Cardiac muscle cell (in vitro differentiated cells and primary cell): ENCODE data around the gene KRTAP10-2. TPM values are rescaled to one million over a fixed set of nuclear protein-coding genes. Genes with fewer than 3 reads are reported as not detected.
A peak's percentile ranks its signal among the peaks of the same experiment; 100 is the strongest.
"Not testable (repeated sequence)": the region's sequence is repeated elsewhere in the genome, so short reads cannot be mapped to it uniquely, and the experiment has no call there.

Source experiments
- DNase-seq, 2 donors: peaks; one replicate each; pipeline versions ENCODE4 v3.0.0 to v3.0.0-alpha.2; 2010 to 2017; ENCODE audit warnings: low read depth in 1 of 2, low spot score in 1 of 2
- H3K27ac ChIP-seq: fragments of 200-600 bp; sonication (generic); 2 replicates; pipeline ENCODE4 v1.5.1; 2016
- H3K27me3 ChIP-seq: fragments of 200-600 bp; sonication (generic); 2 replicates; pipeline ENCODE4 v1.6.0; 2016; ENCODE audit warnings: control low read depth
- H3K36me3 ChIP-seq: fragments of 200-600 bp; sonication (generic); 2 replicates; pipeline ENCODE4 v1.5.1; 2016; ENCODE audit warnings: control low read depth
- H3K4me1 ChIP-seq: fragments of 200-600 bp; sonication (generic); 2 replicates; pipeline ENCODE4 v1.8.1; 2017; ENCODE audit warnings: low read depth, mild to moderate bottlenecking, mixed run types
- H3K4me3 ChIP-seq: fragments of 200-600 bp; sonication (generic); 2 replicates; pipeline ENCODE4 v1.5.1; 2016; ENCODE audit warnings: mild to moderate bottlenecking
- H3K9me3 ChIP-seq: fragments of 200-600 bp; sonication (generic); 2 replicates; pipeline ENCODE4 v1.5.1; 2017; ENCODE audit warnings: low read depth, mild to moderate bottlenecking, control low read depth
- CTCF ChIP-seq: IDR thresholded peaks from 2 replicates; pipeline ENCODE4 v1.5.1; 2012; ENCODE audit warnings: low read depth, mild to moderate bottlenecking, low read length
- polyA plus RNA-seq: library from polyadenylated mRNA; unstranded; fragments of >200 nt; fragmentation: Nextera tagmentation; extraction: Ambion mirVana; gene quantifications from 2 replicates; pipeline ENCODE4 v1.2.1, GENCODE V29; 2016
- total RNA-seq: library from RNA; depleted of rRNA; stranded (reverse); fragments of >200 nt; gene quantifications from 2 replicates; pipeline ENCODE4 v1.2.3, GENCODE V29; 2016

KRTAP10-2 gene
- total and polyA plus RNA-seq, 2 experiments from 2014 or later, result 0.55 TPM; not detected in 1

- peaks cover 18% of the 10 kb centered on the region for H3K4me1 ChIP-seq
- no peak for TF ChIP-seq CTCF
- no peak overlapping the region for H3K27ac ChIP-seq
- H3K4me3 ChIP-seq, result no peak overlapping the region
- no peaks in the 10 kb centered on the region for H3K36me3 ChIP-seq
- no peaks in the 10 kb centered on the region for H3K9me3 ChIP-seq
- DNase-seq, result no peak
- H3K27me3 ChIP-seq, result no peaks in the 10 kb centered on the region
These were observed 44.9 kb upstream of the KRTAP10-2 start for GRCh38 chr21:44596068-44596725.

GRCh38 chr21:44595524-44595923, 44.2 kb upstream of the KRTAP10-2 start:
- Histone ChIP-seq H3K4me3 (no peak overlapping the region), H3K27me3 (no peaks in the 10 kb centered on the region), H3K4me1 (peaks cover 18% of the 10 kb centered on the region), H3K9me3 (no peaks in the 10 kb centered on the region), H3K36me3 (no peaks in the 10 kb centered on the region), H3K27ac (no peak overlapping the region)
- no peak for TF ChIP-seq CTCF
- DNase-seq, result no peak

- no peaks in the 10 kb centered on the region for H3K36me3 ChIP-seq
- H3K27me3 ChIP-seq, result no peaks in the 10 kb centered on the region
- no peak for TF ChIP-seq CTCF
- DNase-seq, result no peak
- H3K27ac ChIP-seq, result peak overlapping the region; percentile 64
- H3K9me3 ChIP-seq, result no peaks in the 10 kb centered on the region
- no peak overlapping the region for H3K4me3 ChIP-seq
- peaks cover 18% of the 10 kb centered on the region for H3K4me1 ChIP-seq
These were observed 43.2 kb upstream of the KRTAP10-2 start for GRCh38 chr21:44594406-44594916.

GRCh38 chr21:44593598-44594405, 42.5 kb upstream of the KRTAP10-2 start:
- TF ChIP-seq CTCF, result no peak
- DNase-seq, result peak in 1 of 2 donors; percentile 40
- Histone ChIP-seq H3K36me3 (no peaks in the 10 kb centered on the region), H3K27ac (peak overlapping the region; percentile 64), H3K9me3 (no peaks in the 10 kb centered on the region), H3K27me3 (no peaks in the 10 kb centered on the region), H3K4me3 (no peak overlapping the region), H3K4me1 (peaks cover 18% of the 10 kb centered on the region)

DNA sequence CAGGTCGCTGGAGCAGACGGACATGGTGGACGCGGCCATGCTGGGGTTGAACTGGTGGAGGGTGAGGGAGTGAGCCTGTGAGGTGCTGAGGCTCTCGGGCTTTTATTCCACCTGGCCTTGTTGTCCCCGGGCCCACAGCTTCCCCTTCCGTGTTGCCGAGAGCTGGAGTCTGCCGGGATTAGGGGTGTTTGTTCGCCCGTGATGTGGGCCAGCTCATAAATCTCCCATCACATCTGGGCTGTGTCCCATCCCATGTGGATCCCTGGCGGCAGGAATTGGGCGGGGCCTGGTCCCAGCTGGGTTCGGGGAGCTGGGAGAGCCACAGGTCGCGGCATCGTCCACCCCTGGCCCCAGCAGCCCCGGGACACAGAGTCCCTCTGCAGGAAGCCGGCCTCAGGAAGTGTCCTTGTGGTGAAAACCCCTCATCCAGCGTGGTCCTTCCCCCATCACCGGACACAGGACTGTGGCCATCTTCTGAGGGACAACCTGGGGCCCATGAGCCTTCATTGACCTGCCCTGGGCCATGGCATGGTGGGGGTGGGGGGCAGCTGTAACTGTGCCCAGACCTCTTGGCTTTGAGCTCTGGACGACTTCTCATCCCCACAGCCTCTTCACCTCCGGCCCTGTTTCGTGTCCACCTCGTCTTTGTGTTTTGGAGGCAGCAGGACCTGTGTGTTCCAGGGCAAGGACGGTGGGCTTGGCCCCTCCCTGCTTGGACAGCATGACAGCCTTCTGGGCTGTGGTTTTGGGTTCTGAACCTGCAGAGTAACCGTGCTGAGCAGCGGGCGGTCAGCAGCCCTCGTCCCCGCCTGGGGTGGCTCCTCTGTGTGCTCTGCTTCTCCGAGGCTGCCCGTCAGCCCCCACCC, 41.4 kb upstream of the KRTAP10-2 start, which contains the start of gene KRTAP10-6:
KRTAP10-6 (minus strand) TSS at position 60 of the 866 bp plus-strand sequence; CDS start at position 39, 21 bp downstream.
- Histone ChIP-seq H3K36me3 (no peaks in the 10 kb centered on the region), H3K27ac (peak within 1 kb of the TSS; percentile 64), H3K4me1 (peaks cover 18% of the 10 kb centered on the region), H3K9me3 (no peaks in the 10 kb centered on the region), H3K4me3 (no peak within 1 kb of the TSS), H3K27me3 (no peaks in the 10 kb centered on the region)
- no peak for TF ChIP-seq CTCF
- DNase-seq, result no peak

GRCh38 chr21:44591801-44592130, 40.5 kb upstream of the KRTAP10-2 start:
- not testable (repeated sequence) for H3K9me3 ChIP-seq, H3K4me3 ChIP-seq, H3K36me3 ChIP-seq, H3K27me3 ChIP-seq, H3K27ac ChIP-seq, DNase-seq
- H3K4me1 ChIP-seq, result peaks cover 18% of the 10 kb centered on the region

GRCh38 chr21:44590897-44591800, 39.8 kb upstream of the KRTAP10-2 start:
- not testable (repeated sequence) for H3K27ac ChIP-seq, DNase-seq, H3K36me3 ChIP-seq, H3K9me3 ChIP-seq, H3K27me3 ChIP-seq, H3K4me3 ChIP-seq
- peaks cover 18% of the 10 kb centered on the region for H3K4me1 ChIP-seq
